B cell (primary cell): ENCODE results near the gene ADARB2. TPM values are rescaled to one million over a fixed set of nuclear protein-coding genes. Genes with fewer than 3 reads are reported as not detected.

ENCODE experiments used
- ATAC-seq: fragments of 200-7000 bp; cut with Tn5 transposase; one replicate; pipeline ENCODE4 v1.10.0; 2021; ENCODE audit warnings: low read depth, mild to moderate bottlenecking, moderate number of reproducible peaks, moderate library complexity
- CTCF ChIA-PET: fragments of 350-600 bp; sonication (Branson Sonifier 250); formaldehyde crosslinking; loops from one replicate; lab custom pipeline; 2021; ENCODE audit warnings: antibody characterized with exemption, inconsistent platforms; lab: Charles Lee
- POLR2A ChIA-PET: fragments of 350-600 bp; sonication (Branson Sonifier 250); formaldehyde crosslinking; loops from one replicate; lab custom pipeline; 2021; ENCODE audit warnings: antibody characterized with exemption; lab: Charles Lee
- DNase-seq: peaks from one replicate; pipeline ENCODE4 v3.0.0; 2013
- H2AFZ ChIP-seq: 2 replicates; pipeline ENCODE4 v1.6.1; 2012; ENCODE audit warnings: mild to moderate bottlenecking, low read depth, low read length; ENCODE audit not compliant: insufficient read depth, poor library complexity, severe bottlenecking
- H3K27ac ChIP-seq, 2 donors: 1 replicate in 1 of 2; 2 replicates in 1 of 2; pipeline ENCODE4 v1.5.1; 2012 to 2013; ENCODE audit warnings: low read length in 2 of 2, mild to moderate bottlenecking in 2 of 2, moderate library complexity in 1 of 2
- H3K27me3 ChIP-seq, 4 experiments: fragments of 200-600 bp in 1 of 4; sonication (generic) in 1 of 4; replicated peaks in 1 of 4; 1 replicate in 2 of 4; 2 replicates in 2 of 4; pipeline versions ENCODE4 v1.6.1 to v1.7.0; 2013 to 2016; ENCODE audit warnings: low read length in 3 of 4, mild to moderate bottlenecking in 2 of 4, mixed read lengths in 1 of 4, moderate library complexity in 1 of 4; ENCODE audit not compliant: insufficient read depth in 4 of 4, control insufficient read depth in 3 of 4; ENCODE audit errors: control extremely low read depth in 1 of 4
- H3K36me3 ChIP-seq, 2 experiments: replicated peaks in 1 of 2; 1 replicate in 1 of 2; 2 replicates in 1 of 2; pipeline versions ENCODE4 v1.6.1 to v1.7.1; 2013; ENCODE audit warnings: low read length in 1 of 2; ENCODE audit not compliant: insufficient read depth in 2 of 2, control insufficient read depth in 1 of 2; ENCODE audit errors: control extremely low read depth in 1 of 2, extremely low read depth in 1 of 2
- H3K4me1 ChIP-seq, 2 donors: fragments of 200-600 bp in 1 of 2; sonication (generic) in 1 of 2; 1 replicate in 1 of 2; 2 replicates in 1 of 2; pipeline versions ENCODE4 v1.5.1 to v1.6.1; 2013 to 2017; ENCODE audit warnings: low read length in 2 of 2; ENCODE audit not compliant: control insufficient read depth in 2 of 2, insufficient read depth in 2 of 2
- H3K4me2 ChIP-seq: replicated peaks from 2 replicates; pipeline ENCODE3; 2012; ENCODE audit warnings: mild to moderate bottlenecking, low read depth, low read length; ENCODE audit not compliant: poor library complexity, severe bottlenecking
- H3K4me3 ChIP-seq, 5 experiments: fragments of 200-600 bp in 1 of 5; sonication (generic) in 1 of 5; 1 replicate in 3 of 5; 2 replicates in 2 of 5; pipeline versions ENCODE4 v1.5.1 to v1.7.0; 2011 to 2016; ENCODE audit warnings: low read length in 4 of 5, mild to moderate bottlenecking in 4 of 5, low read depth in 2 of 5, control low read depth in 1 of 5, moderate library complexity in 1 of 5; ENCODE audit not compliant: insufficient read depth in 1 of 5; ENCODE audit errors: control extremely low read depth in 1 of 5, extremely low read depth in 1 of 5
- H3K79me2 ChIP-seq: fragments of 200-600 bp; sonication (generic); one replicate; pipeline ENCODE4 v1.6.0; 2016; ENCODE audit warnings: low read length; ENCODE audit not compliant: control insufficient read depth, insufficient read depth
- H3K9ac ChIP-seq: fragments of 200-600 bp; sonication (generic); 2 replicates; pipeline ENCODE4 v1.6.1; 2017; ENCODE audit warnings: mild to moderate bottlenecking, low read length, moderate library complexity
- H3K9me3 ChIP-seq, 3 donors: one replicate each; pipeline versions ENCODE4 v1.6.1 to v1.7.1; 2013; ENCODE audit warnings: low read length in 2 of 3; ENCODE audit not compliant: control insufficient read depth in 2 of 3, insufficient read depth in 1 of 3; ENCODE audit errors: control extremely low read depth in 1 of 3
- H4K20me1 ChIP-seq: 2 replicates; pipeline ENCODE4 v1.6.0; 2012; ENCODE audit warnings: mild to moderate bottlenecking, low read length; ENCODE audit not compliant: insufficient read depth, control insufficient read depth, poor library complexity, severe bottlenecking
- H3K27ac Mint-ChIP-seq: one replicate; pipeline ENCODE4 v1.8.0; 2021; ENCODE audit warnings: mixed read lengths
- H3K27me3 Mint-ChIP-seq: one replicate; pipeline ENCODE4 v1.8.0; 2021; ENCODE audit warnings: mixed read lengths
- H3K4me1 Mint-ChIP-seq: one replicate; pipeline ENCODE4 v1.8.0; 2021; ENCODE audit warnings: mixed read lengths
- H3K4me3 Mint-ChIP-seq: one replicate; pipeline ENCODE4 v1.8.0; 2021; ENCODE audit warnings: mixed read lengths
- H3K9me3 Mint-ChIP-seq: one replicate; pipeline ENCODE4 v1.8.0; 2022; ENCODE audit warnings: mixed read lengths; ENCODE audit not compliant: insufficient read depth
- EZH2 ChIP-seq: IDR thresholded peaks from 2 replicates; pipeline ENCODE4 v1.6.1; 2012; ENCODE audit warnings: borderline replicate concordance, low read depth, mild to moderate bottlenecking, moderate library complexity, low read length; ENCODE audit not compliant: insufficient read depth, poor library complexity, severe bottlenecking
- WGBS: methylation state at CpG from one replicate; pipeline ENCODE4 v1.1.5; 2013; ENCODE audit warnings: missing lambda C conversion rate; ENCODE audit not compliant: insufficient coverage; 5-methylcytosine and 5-hydroxymethylcytosine counted together
- intact Hi-C: fragments of 100-400 bp; cut with micrococcal nuclease; formaldehyde crosslinking; loops from one replicate; pipeline ENCODE4 v1.10.0; 2022
- polyA plus RNA-seq: library from polyadenylated mRNA; depleted of rRNA; stranded (reverse); fragments of >200 nt; gene quantifications from 2 replicates; pipeline ENCODE4 v1.2.3, GENCODE V29; 2012
- total RNA-seq, 2 donors: library from RNA; stranded (reverse); fragments of 120-200 nt in 1 of 2; gene quantifications; 1 replicate in 1 of 2; 2 replicates in 1 of 2; pipeline versions ENCODE4 v1.2.3 to v1.2.4, GENCODE V29; 2013 to 2022
- TF ChIP-seq, protein P1 (sequence below): fragments of 200-600 bp; IDR thresholded peaks from one replicate; pipeline ENCODE4 v1.8.0; 2022; ENCODE audit warnings: antibody characterized with exemption, mild to moderate bottlenecking

ADARB2 gene
- total and polyA plus RNA-seq, 2 donors (not counting 1 experiment from before 2014, with no cell fraction given), result 0.13 to 0.96 TPM

DNA sequence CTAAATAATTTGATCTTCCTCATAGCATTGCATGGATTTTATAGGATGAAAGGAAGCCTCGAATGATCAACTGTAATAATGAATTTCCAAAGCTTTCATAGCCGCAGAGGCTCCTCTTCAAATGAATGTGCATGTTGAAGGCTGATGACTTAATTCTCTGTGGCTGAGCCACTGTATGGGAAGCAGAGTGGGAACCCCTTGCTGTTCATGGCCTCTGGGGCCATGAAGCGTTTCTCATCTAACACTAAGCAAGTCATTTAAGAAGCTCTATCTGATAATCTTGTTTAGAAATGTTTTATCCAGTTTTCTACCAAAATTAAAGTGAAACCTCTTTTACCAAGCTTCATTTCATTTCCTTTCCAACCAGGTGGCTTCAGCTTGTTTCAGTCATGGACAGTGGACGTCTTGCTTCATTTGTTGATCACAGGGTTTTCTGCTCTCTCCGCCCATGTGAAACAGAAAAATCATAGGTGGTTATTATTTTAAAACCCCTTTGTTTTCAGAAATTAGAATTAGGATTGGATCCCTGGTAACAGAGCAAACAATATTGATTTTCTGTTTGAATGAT lies 10.3 kb upstream of the ADARB2 start:
- peaks cover 18% of the 10 kb centered on the region for H3K9me3 Mint-ChIP-seq
- no peak overlapping the region for H3K9ac ChIP-seq
- no peaks in the 10 kb centered on the region for H3K4me1 Mint-ChIP-seq
- no peaks in the 10 kb centered on the region for H3K79me2 ChIP-seq
- CTCF ChIA-PET, result interaction anchor here (1.0 to 1.2 kb wide), 2 partner anchors 9 to 327 kb away, joined by 3 to 4 read pairs; no protein-coding TSS in a partner anchor
- H3K27ac Mint-ChIP-seq, result no peak overlapping the region
- POLR2A ChIA-PET, result no interaction called here
- H3K4me3 ChIP-seq, result no peak overlapping the region
- H2AFZ ChIP-seq, result no peak overlapping the region
- H3K4me1 ChIP-seq, result no peaks in the 10 kb centered on the region
- intact Hi-C loops, result no loop called here
- H3K9me3 ChIP-seq, result peaks cover 5 to 28% (median 23%) of the 10 kb centered on the region in 3 donors
- no peak overlapping the region for H3K27ac ChIP-seq
- H3K27me3 ChIP-seq, result peaks cover 0 to 27% (median 5%) of the 10 kb centered on the region in 4 experiments
- ATAC-seq (no peak), DNase-seq (no peak)
- TF ChIP-seq, protein P1, sequence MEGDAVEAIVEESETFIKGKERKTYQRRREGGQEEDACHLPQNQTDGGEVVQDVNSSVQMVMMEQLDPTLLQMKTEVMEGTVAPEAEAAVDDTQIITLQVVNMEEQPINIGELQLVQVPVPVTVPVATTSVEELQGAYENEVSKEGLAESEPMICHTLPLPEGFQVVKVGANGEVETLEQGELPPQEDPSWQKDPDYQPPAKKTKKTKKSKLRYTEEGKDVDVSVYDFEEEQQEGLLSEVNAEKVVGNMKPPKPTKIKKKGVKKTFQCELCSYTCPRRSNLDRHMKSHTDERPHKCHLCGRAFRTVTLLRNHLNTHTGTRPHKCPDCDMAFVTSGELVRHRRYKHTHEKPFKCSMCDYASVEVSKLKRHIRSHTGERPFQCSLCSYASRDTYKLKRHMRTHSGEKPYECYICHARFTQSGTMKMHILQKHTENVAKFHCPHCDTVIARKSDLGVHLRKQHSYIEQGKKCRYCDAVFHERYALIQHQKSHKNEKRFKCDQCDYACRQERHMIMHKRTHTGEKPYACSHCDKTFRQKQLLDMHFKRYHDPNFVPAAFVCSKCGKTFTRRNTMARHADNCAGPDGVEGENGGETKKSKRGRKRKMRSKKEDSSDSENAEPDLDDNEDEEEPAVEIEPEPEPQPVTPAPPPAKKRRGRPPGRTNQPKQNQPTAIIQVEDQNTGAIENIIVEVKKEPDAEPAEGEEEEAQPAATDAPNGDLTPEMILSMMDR, result no peak
- TF ChIP-seq EZH2, result no peak
- no peaks in the 10 kb centered on the region for H4K20me1 ChIP-seq
- no peak overlapping the region for H3K4me3 Mint-ChIP-seq
- no CpG with 5 or more reads among the region's 5 CpGs for WGBS
- H3K27me3 Mint-ChIP-seq, result peaks cover 46% of the 10 kb centered on the region
- H3K4me2 ChIP-seq, result no peak overlapping the region
- H3K36me3 ChIP-seq, result no peaks in the 10 kb centered on the region

DNA sequence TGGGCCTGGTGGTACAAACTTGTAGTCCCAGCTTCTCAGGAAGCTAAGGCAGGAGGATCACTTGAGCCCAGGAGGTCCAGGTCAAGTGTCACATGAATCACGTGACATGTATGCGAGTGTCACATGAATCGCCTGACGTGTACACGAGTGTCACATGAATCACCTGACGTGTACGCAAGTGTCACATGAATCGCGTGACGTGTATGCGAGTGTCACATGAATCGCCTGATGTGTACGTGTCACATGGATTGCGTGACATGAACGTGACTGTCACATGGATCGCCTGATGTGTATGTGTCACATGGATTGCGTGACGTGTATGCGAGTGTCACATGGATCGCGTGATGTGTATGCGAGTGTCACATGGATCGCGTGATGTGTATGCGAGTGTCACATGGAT lies 9.5 kb upstream of the ADARB2 start:
- H3K4me1 ChIP-seq, result no peaks in the 10 kb centered on the region
- no peaks in the 10 kb centered on the region for H3K36me3 ChIP-seq
- no peak overlapping the region for H3K4me2 ChIP-seq
- TF ChIP-seq, protein P1, result no peak
- TF ChIP-seq EZH2, result no peak
- 99% methylated on average over 25 of the region's 25 CpGs for WGBS
- Mint-ChIP-seq H3K4me1 (no peaks in the 10 kb centered on the region), H3K27me3 (peaks cover 47% of the 10 kb centered on the region), H3K27ac (no peak overlapping the region), H3K4me3 (no peak overlapping the region), H3K9me3 (peaks cover 18% of the 10 kb centered on the region)
- H3K79me2 ChIP-seq, result no peaks in the 10 kb centered on the region
- intact Hi-C loops, result no loop called here
- no peak overlapping the region for H3K27ac ChIP-seq
- no peak overlapping the region for H2AFZ ChIP-seq
- H3K4me3 ChIP-seq, result no peak overlapping the region
- POLR2A ChIA-PET, result no interaction called here
- no peak overlapping the region for H3K9ac ChIP-seq
- H3K9me3 ChIP-seq, result peaks cover 5 to 28% (median 23%) of the 10 kb centered on the region in 3 donors
- CTCF ChIA-PET, result interaction anchor here (0.6 to 1.0 kb wide), 2 partner anchors 326 to 354 kb away, joined by 3 to 4 read pairs; no protein-coding TSS in a partner anchor
- ATAC-seq (no peak), DNase-seq (no peak)
- H4K20me1 ChIP-seq, result no peaks in the 10 kb centered on the region
- H3K27me3 ChIP-seq, result peaks cover 0 to 30% (median 4%) of the 10 kb centered on the region in 4 experiments
